GM21576 (cell line): Measurements from ENCODE around the gene HOXC9.

Source experiments
- ATAC-seq: cut with Tn5 transposase; IDR thresholded peaks from one replicate; pipeline ENCODE4 v1.9.1; 2021; ENCODE audit warnings: mild to moderate bottlenecking, moderate library complexity; ENCODE audit not compliant: unreplicated experiment

HOXC9 gene

GRCh38 chr12:54025499-54026405 lies 25.8 kb downstream of the HOXC9 start:
- no peak for ATAC-seq

GRCh38 chr12:54026640-54027441 lies 26.9 kb downstream of the HOXC9 start:
- no peak for ATAC-seq

GRCh38 chr12:54027442-54027786 lies 27.5 kb downstream of the HOXC9 start:
- no peak for ATAC-seq

- no peak for ATAC-seq
These were observed 28.6 kb downstream of the HOXC9 start, which contains the start of gene HOXC6 for GRCh38 chr12:54028314-54029201. Gene HOXC6, plus strand, starts transcription at chr12:54028440. Its CDS starts 82 bp downstream, at chr12:54028522.

GRCh38 chr12:54029529-54030441 lies 29.8 kb downstream of the HOXC9 start:
- no peak for ATAC-seq

GRCh38 chr12:54030442-54030801 lies 30.5 kb downstream of the HOXC9 start:
- ATAC-seq: no peak

- no peak for ATAC-seq
These were observed 31.0 kb downstream of the HOXC9 start for GRCh38 chr12:54030889-54031471.

- ATAC-seq: no peak
These were observed 31.5 kb downstream of the HOXC9 start for GRCh38 chr12:54031480-54031879.

GRCh38 chr12:54032086-54032619 lies 32.2 kb downstream of the HOXC9 start:
- ATAC-seq: no peak

GRCh38 chr12:54032627-54033100 lies 32.7 kb downstream of the HOXC9 start, which contains the start of gene HOXC5:
Gene HOXC5, plus strand, starts transcription at chr12:54033050. Its CDS starts 73 bp downstream, at chr12:54033123.
- ATAC-seq: no peak

- ATAC-seq: no peak
These were observed 33.4 kb downstream of the HOXC9 start for GRCh38 chr12:54033106-54033979.

- no peak for ATAC-seq
These were observed 34.2 kb downstream of the HOXC9 start for GRCh38 chr12:54033980-54034784.

GRCh38 chr12:54034785-54035310 lies 34.9 kb downstream of the HOXC9 start:
- ATAC-seq: no peak

- ATAC-seq: no peak
These were observed 35.8 kb downstream of the HOXC9 start for GRCh38 chr12:54035568-54036264.

GRCh38 chr12:54036620-54037359 lies 36.8 kb downstream of the HOXC9 start:
- no peak for ATAC-seq
